Measurements from ENCODE around the gene STRIT1.

DNA sequence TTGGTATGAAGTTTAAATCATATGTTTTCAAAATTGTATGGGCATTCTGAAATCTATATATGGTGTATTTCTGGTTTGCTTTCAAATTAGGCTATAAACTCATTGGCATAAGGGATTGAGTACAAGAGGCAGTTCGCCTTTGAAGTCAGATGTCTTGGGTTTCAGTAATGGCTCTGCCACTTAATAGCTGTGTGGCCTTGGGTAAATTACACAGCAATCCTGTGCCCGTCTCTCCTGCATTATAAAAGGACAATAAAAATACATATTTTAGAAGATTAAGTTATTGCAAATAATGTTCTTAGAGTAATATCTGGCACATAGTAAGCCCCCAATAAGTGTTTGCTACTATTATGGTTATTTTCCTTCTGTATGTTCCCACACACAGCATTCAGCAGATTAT lies 20.4 kb upstream of the STRIT1 start:
- TF ChIP-seq POLR2A (IDR thresholded peaks at IDR 0.05; ENCODE audit: low read length) (no peak), CTCF (IDR thresholded peaks at IDR 0.05) (no peak), POLR2AphosphoS2 (conservative IDR thresholded peaks at IDR 0.05; ENCODE audit: low read length) (no peak), RAD21 (conservative IDR thresholded peaks at IDR 0.05 in 1 of 2, IDR thresholded peaks at IDR 0.05 in 1 of 2) (no peak), KDM5A (IDR thresholded peaks at IDR 0.05) (no peak)
